Measurements from ENCODE around the gene NR0B2. TPM values are rescaled to one million over a fixed set of nuclear protein-coding genes. Genes with fewer than 3 reads are reported as not detected.

NR0B2 gene
- total and polyA plus RNA-seq, 10 of the 15 experiments (the other 5 are each of a cell fraction or from before 2014, with no cell fraction given), result not detected

DNA sequence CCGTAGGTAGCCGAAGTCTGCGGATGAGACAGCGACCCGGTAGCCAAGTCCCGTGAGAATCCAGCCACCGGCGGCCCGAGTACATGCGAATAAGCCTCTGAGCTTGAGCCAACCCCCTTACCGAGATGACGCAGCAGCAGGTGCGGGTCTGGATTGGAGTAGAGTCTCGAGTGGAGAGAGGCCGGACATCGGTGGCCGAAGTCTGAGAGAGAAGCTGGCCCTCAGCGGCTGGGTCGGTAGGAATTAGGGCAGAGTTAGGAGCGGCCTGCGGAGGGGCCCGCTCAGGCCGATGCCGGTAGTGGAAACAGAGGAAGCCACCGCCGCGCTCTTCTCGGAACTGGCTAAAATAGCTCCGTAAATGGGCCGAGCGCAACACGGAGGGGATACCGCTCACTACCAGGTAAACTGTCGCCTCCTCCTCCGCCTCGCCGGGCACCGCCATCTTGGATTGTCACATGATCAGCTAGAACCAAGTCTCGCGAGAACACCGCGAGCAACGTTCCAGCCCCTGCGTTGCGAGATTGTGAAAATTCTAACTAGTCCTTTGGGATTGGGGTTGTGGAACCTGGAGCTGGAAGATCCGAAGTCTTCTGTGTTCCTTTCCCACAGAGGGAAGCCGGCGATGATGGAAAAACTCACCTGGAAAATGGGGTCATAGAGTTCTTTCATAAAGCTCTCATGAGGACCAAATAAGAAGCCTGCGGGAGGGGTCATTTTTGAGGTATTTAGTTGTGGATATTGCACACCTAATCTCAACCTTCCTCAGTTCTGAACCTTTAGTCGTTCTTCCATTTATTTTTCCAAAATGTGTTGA lies 13.6 kb downstream of the NR0B2 start, which contains the start of gene GPATCH3 (continued):
- TF ChIP-seq YBX1 (IDR thresholded peaks at IDR 0.05), result no peak
- TF ChIP-seq ZSCAN29 (IDR thresholded peaks at IDR 0.05), result no peak
- TF ChIP-seq, protein P1, sequence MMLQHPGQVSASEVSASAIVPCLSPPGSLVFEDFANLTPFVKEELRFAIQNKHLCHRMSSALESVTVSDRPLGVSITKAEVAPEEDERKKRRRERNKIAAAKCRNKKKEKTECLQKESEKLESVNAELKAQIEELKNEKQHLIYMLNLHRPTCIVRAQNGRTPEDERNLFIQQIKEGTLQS (IDR thresholded peaks at IDR 0.05; ENCODE audit: borderline replicate concordance, extremely low read depth, low read depth, low read length), result 0 out of 2 replicates have a peak, but pooled peaks have one; percentile 29
- TF ChIP-seq SIN3A (IDR thresholded peaks at IDR 0.05; ENCODE audit: low read depth, low read length), result peak; percentile 96
- TF ChIP-seq TCF12 (IDR thresholded peaks at IDR 0.05; ENCODE audit: low read depth, low read length), result no peak
- TF ChIP-seq, protein P2, sequence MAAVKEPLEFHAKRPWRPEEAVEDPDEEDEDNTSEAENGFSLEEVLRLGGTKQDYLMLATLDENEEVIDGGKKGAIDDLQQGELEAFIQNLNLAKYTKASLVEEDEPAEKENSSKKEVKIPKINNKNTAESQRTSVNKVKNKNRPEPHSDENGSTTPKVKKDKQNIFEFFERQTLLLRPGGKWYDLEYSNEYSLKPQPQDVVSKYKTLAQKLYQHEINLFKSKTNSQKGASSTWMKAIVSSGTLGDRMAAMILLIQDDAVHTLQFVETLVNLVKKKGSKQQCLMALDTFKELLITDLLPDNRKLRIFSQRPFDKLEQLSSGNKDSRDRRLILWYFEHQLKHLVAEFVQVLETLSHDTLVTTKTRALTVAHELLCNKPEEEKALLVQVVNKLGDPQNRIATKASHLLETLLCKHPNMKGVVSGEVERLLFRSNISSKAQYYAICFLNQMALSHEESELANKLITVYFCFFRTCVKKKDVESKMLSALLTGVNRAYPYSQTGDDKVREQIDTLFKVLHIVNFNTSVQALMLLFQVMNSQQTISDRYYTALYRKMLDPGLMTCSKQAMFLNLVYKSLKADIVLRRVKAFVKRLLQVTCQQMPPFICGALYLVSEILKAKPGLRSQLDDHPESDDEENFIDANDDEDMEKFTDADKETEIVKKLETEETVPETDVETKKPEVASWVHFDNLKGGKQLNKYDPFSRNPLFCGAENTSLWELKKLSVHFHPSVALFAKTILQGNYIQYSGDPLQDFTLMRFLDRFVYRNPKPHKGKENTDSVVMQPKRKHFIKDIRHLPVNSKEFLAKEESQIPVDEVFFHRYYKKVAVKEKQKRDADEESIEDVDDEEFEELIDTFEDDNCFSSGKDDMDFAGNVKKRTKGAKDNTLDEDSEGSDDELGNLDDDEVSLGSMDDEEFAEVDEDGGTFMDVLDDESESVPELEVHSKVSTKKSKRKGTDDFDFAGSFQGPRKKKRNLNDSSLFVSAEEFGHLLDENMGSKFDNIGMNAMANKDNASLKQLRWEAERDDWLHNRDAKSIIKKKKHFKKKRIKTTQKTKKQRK (IDR thresholded peaks at IDR 0.05; ENCODE audit: low read depth, low read length), result no peak
- TF ChIP-seq JUND (IDR thresholded peaks at IDR 0.05; ENCODE audit: low read depth, low read length), result no peak
- peak; percentile 63; the same call in 1 of the 2 replicates for TF ChIP-seq LARP7 (IDR thresholded peaks at IDR 0.05)
- TF ChIP-seq NFIC (IDR thresholded peaks at IDR 0.05; ENCODE audit: low read depth, low read length), result peak; percentile 69; the same call in 1 of the 2 replicates
- no peak for TF ChIP-seq KAT2A (conservative IDR thresholded peaks at IDR 0.05; ENCODE audit: control insufficient read depth, low read depth, low read length)
- TF ChIP-seq CBX3 (IDR thresholded peaks at IDR 0.05; ENCODE audit: borderline replicate concordance, low read depth), result no peak
- TF ChIP-seq TARDBP (IDR thresholded peaks at IDR 0.05; ENCODE audit: borderline replicate concordance), result peak; percentile 50; the same call in 1 of the 2 replicates
- TF ChIP-seq, protein P3, sequence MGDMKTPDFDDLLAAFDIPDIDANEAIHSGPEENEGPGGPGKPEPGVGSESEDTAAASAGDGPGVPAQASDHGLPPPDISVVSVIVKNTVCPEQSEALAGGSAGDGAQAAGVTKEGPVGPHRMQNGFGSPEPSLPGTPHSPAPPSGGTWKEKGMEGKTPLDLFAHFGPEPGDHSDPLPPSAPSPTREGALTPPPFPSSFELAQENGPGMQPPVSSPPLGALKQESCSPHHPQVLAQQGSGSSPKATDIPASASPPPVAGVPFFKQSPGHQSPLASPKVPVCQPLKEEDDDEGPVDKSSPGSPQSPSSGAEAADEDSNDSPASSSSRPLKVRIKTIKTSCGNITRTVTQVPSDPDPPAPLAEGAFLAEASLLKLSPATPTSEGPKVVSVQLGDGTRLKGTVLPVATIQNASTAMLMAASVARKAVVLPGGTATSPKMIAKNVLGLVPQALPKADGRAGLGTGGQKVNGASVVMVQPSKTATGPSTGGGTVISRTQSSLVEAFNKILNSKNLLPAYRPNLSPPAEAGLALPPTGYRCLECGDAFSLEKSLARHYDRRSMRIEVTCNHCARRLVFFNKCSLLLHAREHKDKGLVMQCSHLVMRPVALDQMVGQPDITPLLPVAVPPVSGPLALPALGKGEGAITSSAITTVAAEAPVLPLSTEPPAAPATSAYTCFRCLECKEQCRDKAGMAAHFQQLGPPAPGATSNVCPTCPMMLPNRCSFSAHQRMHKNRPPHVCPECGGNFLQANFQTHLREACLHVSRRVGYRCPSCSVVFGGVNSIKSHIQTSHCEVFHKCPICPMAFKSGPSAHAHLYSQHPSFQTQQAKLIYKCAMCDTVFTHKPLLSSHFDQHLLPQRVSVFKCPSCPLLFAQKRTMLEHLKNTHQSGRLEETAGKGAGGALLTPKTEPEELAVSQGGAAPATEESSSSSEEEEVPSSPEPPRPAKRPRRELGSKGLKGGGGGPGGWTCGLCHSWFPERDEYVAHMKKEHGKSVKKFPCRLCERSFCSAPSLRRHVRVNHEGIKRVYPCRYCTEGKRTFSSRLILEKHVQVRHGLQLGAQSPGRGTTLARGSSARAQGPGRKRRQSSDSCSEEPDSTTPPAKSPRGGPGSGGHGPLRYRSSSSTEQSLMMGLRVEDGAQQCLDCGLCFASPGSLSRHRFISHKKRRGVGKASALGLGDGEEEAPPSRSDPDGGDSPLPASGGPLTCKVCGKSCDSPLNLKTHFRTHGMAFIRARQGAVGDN (IDR thresholded peaks at IDR 0.05), result peak; percentile 59; the same call in 1 of the 2 replicates
- TF ChIP-seq, protein P4, sequence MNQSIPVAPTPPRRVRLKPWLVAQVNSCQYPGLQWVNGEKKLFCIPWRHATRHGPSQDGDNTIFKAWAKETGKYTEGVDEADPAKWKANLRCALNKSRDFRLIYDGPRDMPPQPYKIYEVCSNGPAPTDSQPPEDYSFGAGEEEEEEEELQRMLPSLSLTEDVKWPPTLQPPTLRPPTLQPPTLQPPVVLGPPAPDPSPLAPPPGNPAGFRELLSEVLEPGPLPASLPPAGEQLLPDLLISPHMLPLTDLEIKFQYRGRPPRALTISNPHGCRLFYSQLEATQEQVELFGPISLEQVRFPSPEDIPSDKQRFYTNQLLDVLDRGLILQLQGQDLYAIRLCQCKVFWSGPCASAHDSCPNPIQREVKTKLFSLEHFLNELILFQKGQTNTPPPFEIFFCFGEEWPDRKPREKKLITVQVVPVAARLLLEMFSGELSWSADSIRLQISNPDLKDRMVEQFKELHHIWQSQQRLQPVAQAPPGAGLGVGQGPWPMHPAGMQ (IDR thresholded peaks at IDR 0.05; ENCODE audit: borderline replicate concordance), result peak; percentile 91
